Endothelial cell of umbilical vein (primary cell): Measurements from ENCODE around the gene TMEM109. TPM values are rescaled to one million over a fixed set of nuclear protein-coding genes. Genes with fewer than 3 reads are reported as not detected.

Experiments
- BruUV-seq: library from RNA; stranded (reverse); fragments of 400-500 nt; replicated peaks from 2 replicates; lab custom pipeline; 2021; lab: Mats Ljungman, UMichigan
- CTCF ChIA-PET: fragments of 300-600, 350-600 bp; sonication (Branson Sonifier 250); formaldehyde crosslinking; loops from one replicate; lab custom pipeline; 2021; ENCODE audit warnings: antibody characterized with exemption, inconsistent platforms; lab: Charles Lee
- POLR2A ChIA-PET: fragments of 300-600, 350-600 bp; sonication (Branson Sonifier 250); formaldehyde crosslinking; loops from one replicate; lab custom pipeline; 2021; ENCODE audit warnings: antibody characterized with exemption, inconsistent platforms; lab: Charles Lee
- DNase-seq: peaks from one replicate; pipeline ENCODE4 v3.0.0-alpha.2; 2011; ENCODE audit warnings: low read depth, low spot score
- FAIRE-seq: peaks from 2 replicates; lab custom pipeline; 2011; peaks lifted over from hg19 to GRCh38; lab: Jason Lieb, UNC
- H2AFZ ChIP-seq: 2 replicates; pipeline ENCODE4 v1.6.0; 2012; ENCODE audit warnings: low read depth, low read length, control low read depth, inconsistent platforms
- H3K27ac ChIP-seq: 2 replicates; pipeline ENCODE4 v1.5.1; 2011; ENCODE audit warnings: low read depth, mild to moderate bottlenecking, control low read depth, low read length, moderate library complexity; ENCODE audit not compliant: insufficient read depth
- H3K27me3 ChIP-seq, 2 experiments: 2 replicates each; pipeline versions ENCODE4 v1.6.0 to v1.6.1; 2011; ENCODE audit warnings: low read length in 2 of 2, mixed read lengths in 1 of 2; ENCODE audit not compliant: control insufficient read depth in 2 of 2, insufficient read depth in 2 of 2
- H3K36me3 ChIP-seq, 2 experiments: 2 replicates in 1 of 2; 3 replicates in 1 of 2; pipeline ENCODE4 v1.5.1; 2011; ENCODE audit warnings: low read length in 2 of 2, mild to moderate bottlenecking in 1 of 2, moderate library complexity in 1 of 2; ENCODE audit not compliant: control insufficient read depth in 2 of 2, insufficient read depth in 2 of 2; ENCODE audit errors: extremely low read depth in 1 of 2
- H3K4me1 ChIP-seq: 3 replicates; pipeline ENCODE4 v1.5.1; 2011; ENCODE audit warnings: mild to moderate bottlenecking, low read length; ENCODE audit not compliant: control insufficient read depth, insufficient read depth; ENCODE audit errors: extremely low read depth
- H3K4me2 ChIP-seq: 2 replicates; pipeline ENCODE4 v1.6.1; 2011; ENCODE audit warnings: low read length, control low read depth, mixed read lengths; ENCODE audit not compliant: insufficient read depth
- H3K4me3 ChIP-seq, 3 experiments: fragments of 200-600 bp in 1 of 3; sonication (generic), shearing (Covaris generic) in 1 of 3; replicated peaks in 1 of 3; 2 replicates each; pipeline ENCODE4 v1.5.1; 2011 to 2016; ENCODE audit warnings: control low read depth in 3 of 3, low read length in 3 of 3, mild to moderate bottlenecking in 2 of 3, inconsistent platforms in 1 of 3, low read depth in 1 of 3, moderate library complexity in 1 of 3; ENCODE audit not compliant: insufficient read depth in 1 of 3
- H3K79me2 ChIP-seq: 2 replicates; pipeline ENCODE4 v1.6.0; 2012; ENCODE audit warnings: low read length, inconsistent platforms; ENCODE audit not compliant: control insufficient read depth, insufficient read depth
- H3K9ac ChIP-seq: replicated peaks from 2 replicates; pipeline ENCODE3; 2011; ENCODE audit warnings: low read length, control low read depth; ENCODE audit not compliant: insufficient read depth; ENCODE audit errors: extremely low read depth
- H3K9me1 ChIP-seq: replicated peaks from 3 replicates; pipeline ENCODE4 v1.6.0; 2011; ENCODE audit warnings: mild to moderate bottlenecking, low read length; ENCODE audit not compliant: control insufficient read depth, insufficient read depth; ENCODE audit errors: extremely low read depth
- H3K9me3 ChIP-seq: replicated peaks from 2 replicates; pipeline ENCODE4 v1.5.1; 2012; ENCODE audit warnings: low read length, inconsistent platforms; ENCODE audit not compliant: control insufficient read depth, insufficient read depth
- H4K20me1 ChIP-seq: replicated peaks from 2 replicates; pipeline ENCODE3; 2011; ENCODE audit warnings: mild to moderate bottlenecking, low read length; ENCODE audit not compliant: control insufficient read depth, insufficient read depth; ENCODE audit errors: extremely low read depth
- EZH2 ChIP-seq: IDR thresholded peaks from 2 replicates; pipeline ENCODE4 v1.6.1; 2012; ENCODE audit warnings: borderline replicate concordance, low read depth, mild to moderate bottlenecking, moderate library complexity, low read length, inconsistent platforms; ENCODE audit not compliant: severe bottlenecking
- FOS ChIP-seq: IDR thresholded peaks from 2 replicates; pipeline ENCODE4 v1.6.1; 2011; ENCODE audit warnings: mild to moderate bottlenecking, low read length, moderate library complexity, borderline replicate concordance; ENCODE audit not compliant: insufficient read depth
- GATA2 ChIP-seq: IDR thresholded peaks from 2 replicates; pipeline ENCODE4 v1.7.0; 2011; ENCODE audit warnings: low read depth, mild to moderate bottlenecking, moderate library complexity, mixed read lengths, low read length; ENCODE audit not compliant: insufficient read length, insufficient read depth
- JUN ChIP-seq: IDR thresholded peaks from 2 replicates; pipeline ENCODE4 v1.6.1; 2011; ENCODE audit warnings: borderline replicate concordance, low read depth; ENCODE audit not compliant: insufficient read length, insufficient read depth
- MAX ChIP-seq: IDR thresholded peaks from 2 replicates; pipeline ENCODE4 v1.6.1; 2011; ENCODE audit not compliant: insufficient read depth, insufficient read length
- MYC ChIP-seq: IDR thresholded peaks from one replicate; pipeline ENCODE4 v1.6.1; 2011; ENCODE audit warnings: mild to moderate bottlenecking, low read depth, low read length
- POLR2A ChIP-seq: IDR thresholded peaks from 2 replicates; pipeline ENCODE4 v1.6.1; 2012; ENCODE audit warnings: low read depth, mild to moderate bottlenecking, control low read depth, low read length
- POLR2AphosphoS5 ChIP-seq: IDR thresholded peaks from 2 replicates; pipeline ENCODE4 v1.6.1; 2012; ENCODE audit warnings: low read depth, mild to moderate bottlenecking, control low read depth, low read length, moderate library complexity; ENCODE audit not compliant: insufficient read depth
- dilution Hi-C: fragments of 300-500 bp; cut with MboI; formaldehyde crosslinking; loops from one replicate; pipeline ENCODE4 v1.15.0; 2019; ENCODE audit warnings: low sequenced_read_pairs; ENCODE audit not compliant: extremely low pct_ligation_motif_present
- intact Hi-C: fragments of 100-400 bp; cut with micrococcal nuclease; formaldehyde crosslinking; loops from one replicate; pipeline ENCODE4 v1.10.0; 2022
- polyA plus RNA-seq, 4 experiments: library from polyadenylated mRNA; depleted of rRNA in 3 of 4; stranded (reverse) in 3 of 4; unstranded in 1 of 4; fragments of >200 nt; gene quantifications; 2 replicates each; pipeline versions ENCODE4 v1.2.1 to v1.2.3, GENCODE V29; 2011 to 2012; ENCODE audit warnings: missing spikeins in 1 of 4
- total RNA-seq: library from RNA; stranded (reverse); gene quantifications from 2 replicates; pipeline ENCODE4 v1.2.3, GENCODE V29; 2021
- TF ChIP-seq, protein P1 (sequence below), 2 donors: IDR thresholded peaks; 1 replicate in 1 of 2; 2 replicates in 1 of 2; pipeline ENCODE4 v1.5.1; 2011; ENCODE audit warnings: low read length in 2 of 2, mild to moderate bottlenecking in 2 of 2, moderate library complexity in 2 of 2, control low read depth in 1 of 2, inconsistent platforms in 1 of 2, low read depth in 1 of 2; ENCODE audit not compliant: insufficient read depth in 1 of 2; ENCODE audit errors: extremely low read depth in 1 of 2

Gene TMEM109
- total and polyA plus RNA-seq, 2 donors (not counting 3 experiments of a cell fraction or from before 2014, with no cell fraction given) = 143 to 192 TPM

GRCh38 chr11:60960405-60960804 is 46.4 kb downstream of the TMEM109 start:
- no peak overlapping the region for H3K9ac ChIP-seq
- H3K9me3 ChIP-seq = no peaks in the 10 kb centered on the region
- no peak overlapping the region for H3K4me3 ChIP-seq
- no peak for DNase-seq
- no peak overlapping the region for H3K27ac ChIP-seq
- no peaks in the 10 kb centered on the region for H4K20me1 ChIP-seq
- H3K4me1 ChIP-seq = no peaks in the 10 kb centered on the region
- intact Hi-C loops (loop anchor here (5.0 kb wide), 1 partner anchor 217 kb away; no protein-coding TSS in a partner anchor), dilution Hi-C loops (no loop called here)
- peaks cover 7 to 22% of the 10 kb centered on the region in 2 experiments for H3K27me3 ChIP-seq
- H2AFZ ChIP-seq = no peak overlapping the region
- ChIA-PET CTCF (no interaction called here), POLR2A (no interaction called here)
- H3K9me1 ChIP-seq = no peaks in the 10 kb centered on the region
- BruUV-seq = no TSS peak
- FAIRE-seq = no peak
- H3K79me2 ChIP-seq = no peaks in the 10 kb centered on the region
- no peak overlapping the region for H3K4me2 ChIP-seq
- TF ChIP-seq MAX = no peak
- no peak for TF ChIP-seq FOS
- TF ChIP-seq JUN = no peak
- no peak for TF ChIP-seq POLR2AphosphoS5
- TF ChIP-seq GATA2 = no peak
- no peak for TF ChIP-seq POLR2A
- TF ChIP-seq, protein P1, sequence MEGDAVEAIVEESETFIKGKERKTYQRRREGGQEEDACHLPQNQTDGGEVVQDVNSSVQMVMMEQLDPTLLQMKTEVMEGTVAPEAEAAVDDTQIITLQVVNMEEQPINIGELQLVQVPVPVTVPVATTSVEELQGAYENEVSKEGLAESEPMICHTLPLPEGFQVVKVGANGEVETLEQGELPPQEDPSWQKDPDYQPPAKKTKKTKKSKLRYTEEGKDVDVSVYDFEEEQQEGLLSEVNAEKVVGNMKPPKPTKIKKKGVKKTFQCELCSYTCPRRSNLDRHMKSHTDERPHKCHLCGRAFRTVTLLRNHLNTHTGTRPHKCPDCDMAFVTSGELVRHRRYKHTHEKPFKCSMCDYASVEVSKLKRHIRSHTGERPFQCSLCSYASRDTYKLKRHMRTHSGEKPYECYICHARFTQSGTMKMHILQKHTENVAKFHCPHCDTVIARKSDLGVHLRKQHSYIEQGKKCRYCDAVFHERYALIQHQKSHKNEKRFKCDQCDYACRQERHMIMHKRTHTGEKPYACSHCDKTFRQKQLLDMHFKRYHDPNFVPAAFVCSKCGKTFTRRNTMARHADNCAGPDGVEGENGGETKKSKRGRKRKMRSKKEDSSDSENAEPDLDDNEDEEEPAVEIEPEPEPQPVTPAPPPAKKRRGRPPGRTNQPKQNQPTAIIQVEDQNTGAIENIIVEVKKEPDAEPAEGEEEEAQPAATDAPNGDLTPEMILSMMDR (IDR thresholded peaks at IDR 0.05; ENCODE audit: extremely low read depth in 1 of 2, insufficient read depth in 1 of 2, low read depth in 1 of 2, low read length in 2 of 2) = no peak
- TF ChIP-seq MYC = no peak
- no peak for TF ChIP-seq EZH2
- H3K36me3 ChIP-seq = no peaks in the 10 kb centered on the region
